B cell (primary cell): ENCODE results near the gene THAP9.
"Not testable (repeated sequence)": the region's sequence is repeated elsewhere in the genome, so short reads cannot be mapped to it uniquely, and the experiment has no call there.

Source experiments
- CTCF ChIP-seq: fragments of 200-600 bp; IDR thresholded peaks from one replicate; pipeline ENCODE4 v1.8.0; 2022; ENCODE audit warnings: antibody characterized with exemption, mild to moderate bottlenecking
- EZH2 ChIP-seq: IDR thresholded peaks from 2 replicates; pipeline ENCODE4 v1.6.1; 2012; ENCODE audit warnings: borderline replicate concordance, low read depth, mild to moderate bottlenecking, moderate library complexity, low read length; ENCODE audit not compliant: insufficient read depth, poor library complexity, severe bottlenecking

- not testable (repeated sequence) for TF ChIP-seq CTCF, EZH2
These were observed 13.4 kb downstream of the THAP9 start for GRCh38 chr4:82913968-82914367.
